Memory B cell (primary cell): Measurements from ENCODE around the gene INPP5F.

Source experiments
- ATAC-seq: fragments of 150-1000 bp; cut with Tn5 transposase; 2 replicates; pipeline ENCODE4 v1.10.0; 2021; ENCODE audit warnings: low read depth, mild to moderate bottlenecking, moderate library complexity
- DNase-seq, 2 donors: peaks; one replicate each; pipeline ENCODE4 v3.0.0; 2022; ENCODE audit warnings: low spot score in 2 of 2
- H3K27ac Mint-ChIP-seq: one replicate; pipeline ENCODE4 v1.8.0; 2022; ENCODE audit warnings: mild to moderate bottlenecking, moderate library complexity, mixed read lengths
- H3K27me3 Mint-ChIP-seq: one replicate; pipeline ENCODE4 v1.8.0; 2022; ENCODE audit warnings: mixed read lengths
- H3K36me3 Mint-ChIP-seq: one replicate; pipeline ENCODE4 v1.8.0; 2022; ENCODE audit warnings: mild to moderate bottlenecking, mixed read lengths
- H3K4me1 Mint-ChIP-seq: one replicate; pipeline ENCODE4 v1.8.0; 2022; ENCODE audit warnings: mixed read lengths
- H3K4me3 Mint-ChIP-seq: one replicate; pipeline ENCODE4 v1.8.0; 2022; ENCODE audit warnings: mild to moderate bottlenecking, moderate library complexity, mixed read lengths
- H3K9me3 Mint-ChIP-seq: one replicate; pipeline ENCODE4 v1.8.0; 2022; ENCODE audit warnings: mixed read lengths

The INPP5F gene

GRCh38 chr10:119723624-119724023 lies 2.2 kb upstream of the INPP5F start:
- H3K27me3 Mint-ChIP-seq = no peaks in the 10 kb centered on the region
- peak overlapping the region; percentile 87 for H3K27ac Mint-ChIP-seq
- DNase-seq (no peak), ATAC-seq (no peak)
- H3K36me3 Mint-ChIP-seq = peaks cover 2% of the 10 kb centered on the region
- H3K4me1 Mint-ChIP-seq = peaks cover 38% of the 10 kb centered on the region
- no peaks in the 10 kb centered on the region for H3K9me3 Mint-ChIP-seq
- no peak overlapping the region for H3K4me3 Mint-ChIP-seq

- no peaks in the 10 kb centered on the region for H3K9me3 Mint-ChIP-seq
- H3K4me3 Mint-ChIP-seq = peak overlapping the region; percentile 75
- DNase-seq (no peak), ATAC-seq (peak; percentile 3)
- H3K27me3 Mint-ChIP-seq = no peaks in the 10 kb centered on the region
- peaks cover 41% of the 10 kb centered on the region for H3K4me1 Mint-ChIP-seq
- H3K36me3 Mint-ChIP-seq = no peaks in the 10 kb centered on the region
- H3K27ac Mint-ChIP-seq = peak overlapping the region; percentile 87
Measured at GRCh38 chr10:119724593-119725516, 995 bp upstream of the INPP5F start.

GRCh38 chr10:119725517-119725827 lies 378 bp upstream of the INPP5F start:
- ATAC-seq = peak; percentile 22
- peak overlapping the region; percentile 75 for H3K4me3 Mint-ChIP-seq
- H3K27ac Mint-ChIP-seq = peak overlapping the region; percentile 87
- H3K9me3 Mint-ChIP-seq = no peaks in the 10 kb centered on the region
- H3K27me3 Mint-ChIP-seq = no peaks in the 10 kb centered on the region
- no peak for DNase-seq
- no peaks in the 10 kb centered on the region for H3K36me3 Mint-ChIP-seq
- peaks cover 41% of the 10 kb centered on the region for H3K4me1 Mint-ChIP-seq

- H3K4me1 Mint-ChIP-seq = peaks cover 41% of the 10 kb centered on the region
- H3K27me3 Mint-ChIP-seq = no peaks in the 10 kb centered on the region
- H3K27ac Mint-ChIP-seq = peak overlapping the region; percentile 84
- DNase-seq = no peak
- peak overlapping the region; percentile 94 for H3K4me3 Mint-ChIP-seq
- H3K36me3 Mint-ChIP-seq = no peaks in the 10 kb centered on the region
- no peak for ATAC-seq
- H3K9me3 Mint-ChIP-seq = no peaks in the 10 kb centered on the region
Measured at GRCh38 chr10:119726676-119727261, 919 bp downstream of the INPP5F start.

- ATAC-seq (no peak), DNase-seq (no peak)
- H3K36me3 Mint-ChIP-seq = peaks cover 3% of the 10 kb centered on the region
- H3K27me3 Mint-ChIP-seq = no peaks in the 10 kb centered on the region
- peak overlapping the region; percentile 94 for H3K4me3 Mint-ChIP-seq
- H3K4me1 Mint-ChIP-seq = peaks cover 41% of the 10 kb centered on the region
- peak overlapping the region; percentile 84 for H3K27ac Mint-ChIP-seq
- H3K9me3 Mint-ChIP-seq = no peaks in the 10 kb centered on the region
Measured at GRCh38 chr10:119728172-119728800, 2.4 kb downstream of the INPP5F start.

GRCh38 chr10:119734396-119735332 lies 8.8 kb downstream of the INPP5F start:
- ATAC-seq (no peak), DNase-seq (no peak)
- Mint-ChIP-seq H3K4me3 (no peak overlapping the region), H3K36me3 (peaks cover 4% of the 10 kb centered on the region), H3K9me3 (no peaks in the 10 kb centered on the region), H3K4me1 (peaks cover 25% of the 10 kb centered on the region), H3K27me3 (no peaks in the 10 kb centered on the region), H3K27ac (no peak overlapping the region)

GRCh38 chr10:119735451-119735850 lies 9.6 kb downstream of the INPP5F start:
- Mint-ChIP-seq H3K27ac (no peak overlapping the region), H3K27me3 (no peaks in the 10 kb centered on the region), H3K9me3 (no peaks in the 10 kb centered on the region), H3K4me1 (peaks cover 29% of the 10 kb centered on the region), H3K4me3 (no peak overlapping the region), H3K36me3 (peaks cover 4% of the 10 kb centered on the region)
- DNase-seq = no peak
- no peak for ATAC-seq

- ATAC-seq = no peak
- Mint-ChIP-seq H3K36me3 (peaks cover 4% of the 10 kb centered on the region), H3K27me3 (no peaks in the 10 kb centered on the region), H3K9me3 (no peaks in the 10 kb centered on the region), H3K4me3 (no peak overlapping the region), H3K27ac (no peak overlapping the region), H3K4me1 (peaks cover 29% of the 10 kb centered on the region)
- DNase-seq = no peak
Measured at GRCh38 chr10:119736220-119736619, 10.4 kb downstream of the INPP5F start.

- Mint-ChIP-seq H3K4me1 (peaks cover 29% of the 10 kb centered on the region), H3K4me3 (no peak overlapping the region)
Measured at GRCh38 chr10:119737039-119737663, 11.3 kb downstream of the INPP5F start.

GRCh38 chr10:119737823-119738222 lies 12.0 kb downstream of the INPP5F start:
- Mint-ChIP-seq H3K9me3 (no peaks in the 10 kb centered on the region), H3K36me3 (peaks cover 4% of the 10 kb centered on the region), H3K27ac (no peak overlapping the region), H3K27me3 (no peaks in the 10 kb centered on the region), H3K4me3 (no peak overlapping the region), H3K4me1 (peaks cover 29% of the 10 kb centered on the region)
- ATAC-seq (no peak), DNase-seq (no peak)

More at GRCh38 chr10:119737039-119737663, 11.3 kb downstream of the INPP5F start:
- Mint-ChIP-seq H3K27ac (no peak overlapping the region), H3K36me3 (peaks cover 4% of the 10 kb centered on the region), H3K9me3 (no peaks in the 10 kb centered on the region), H3K27me3 (no peaks in the 10 kb centered on the region)
- ATAC-seq (no peak), DNase-seq (no peak)

- no peak for ATAC-seq
- no peaks in the 10 kb centered on the region for H3K9me3 Mint-ChIP-seq
- peaks cover 26% of the 10 kb centered on the region for H3K4me1 Mint-ChIP-seq
- no peak for DNase-seq
- no peaks in the 10 kb centered on the region for H3K36me3 Mint-ChIP-seq
- H3K27ac Mint-ChIP-seq = no peak overlapping the region
- no peak overlapping the region for H3K4me3 Mint-ChIP-seq
- H3K27me3 Mint-ChIP-seq = no peaks in the 10 kb centered on the region
Measured at GRCh38 chr10:119738962-119739361, 13.1 kb downstream of the INPP5F start.

- Mint-ChIP-seq H3K9me3 (no peaks in the 10 kb centered on the region), H3K36me3 (no peaks in the 10 kb centered on the region), H3K4me1 (peaks cover 31% of the 10 kb centered on the region), H3K4me3 (no peak overlapping the region), H3K27me3 (no peaks in the 10 kb centered on the region), H3K27ac (no peak overlapping the region)
- ATAC-seq (no peak), DNase-seq (no peak)
Measured at GRCh38 chr10:119740096-119740495, 14.2 kb downstream of the INPP5F start.

GRCh38 chr10:119742947-119743648 lies 17.2 kb downstream of the INPP5F start:
- Mint-ChIP-seq H3K9me3 (no peaks in the 10 kb centered on the region), H3K27ac (no peak overlapping the region), H3K4me3 (no peak overlapping the region), H3K4me1 (peaks cover 24% of the 10 kb centered on the region), H3K27me3 (no peaks in the 10 kb centered on the region), H3K36me3 (peaks cover 3% of the 10 kb centered on the region)
- DNase-seq (no peak), ATAC-seq (no peak)
